Gastrocnemius medialis (tissue), 4 donors: ENCODE data around the gene TALDO1. TPM values are rescaled to one million over a fixed set of nuclear protein-coding genes. Genes with fewer than 3 reads are reported as not detected.

ENCODE experiments used
- ATAC-seq, 2 donors: fragments of 150-250 bp; one replicate each; pipeline ENCODE4 v1.9.1; 2016
- DNase-seq, 2 donors: peaks; one replicate each; pipeline ENCODE4 v3.0.0-alpha.2; 2019
- H3K27ac ChIP-seq, 4 donors: fragments of 200-600 bp; sonication (generic); 1 replicate in 1 of 4; 2 replicates in 3 of 4; pipeline ENCODE4 v1.5.1; 2016 to 2018; ENCODE audit warnings: mild to moderate bottlenecking in 2 of 4, moderate library complexity in 1 of 4
- H3K27me3 ChIP-seq, 3 donors: fragments of 200-600 bp; sonication (generic) in 2 of 3; 1 replicate in 1 of 3; 2 replicates in 2 of 3; pipeline versions ENCODE4 v1.5.1 to v1.6.0; 2016 to 2019; ENCODE audit warnings: mild to moderate bottlenecking in 1 of 3, moderate library complexity in 1 of 3
- H3K36me3 ChIP-seq, 2 donors: fragments of 200-600 bp; sonication (generic) in 1 of 2; one replicate each; pipeline ENCODE4 v1.5.1; 2017 to 2018
- H3K4me1 ChIP-seq, 2 donors: fragments of 200-600 bp; sonication (generic) in 1 of 2; one replicate each; pipeline ENCODE4 v1.5.1; 2016 to 2017; ENCODE audit warnings: mild to moderate bottlenecking in 2 of 2
- H3K4me3 ChIP-seq, 4 donors: fragments of 200-600 bp; sonication (generic) in 3 of 4; 1 replicate in 1 of 4; 2 replicates in 3 of 4; pipeline ENCODE4 v1.5.1; 2016 to 2019; ENCODE audit warnings: mild to moderate bottlenecking in 2 of 4
- H3K9me3 ChIP-seq, 3 donors: fragments of 200-600 bp; sonication (generic) in 2 of 3; 1 replicate in 1 of 3; 2 replicates in 2 of 3; pipeline ENCODE4 v1.5.1; 2016 to 2019
- CTCF ChIP-seq, 5 experiments: fragments of 450-650 bp in 3 of 5; fragments of 200-600 bp in 2 of 5; sonication (generic) in 2 of 5; IDR thresholded peaks in 4 of 5; conservative IDR thresholded peaks in 1 of 5; 1 replicate in 4 of 5; 2 replicates in 1 of 5; pipeline ENCODE4 v1.5.1; 2016 to 2019; ENCODE audit warnings: antibody characterized with exemption in 5 of 5, mild to moderate bottlenecking in 3 of 5, moderate library complexity in 3 of 5
- POLR2A ChIP-seq, 2 donors: fragments of 450-650 bp; IDR thresholded peaks; one replicate each; pipeline ENCODE4 v1.6.1; 2017; ENCODE audit warnings: antibody characterized with exemption in 2 of 2, mild to moderate bottlenecking in 2 of 2, moderate library complexity in 2 of 2
- in situ Hi-C, 4 donors: fragments of 200-750 bp; cut with MboI; loops; one replicate each; pipeline versions ENCODE4 v1.15.0 to v1.8.0; 2017; ENCODE audit warnings: low sequenced_read_pairs in 4 of 4
- intact Hi-C: fragments of 100-400 bp; cut with DNase I; formaldehyde crosslinking; loops from one replicate; pipeline ENCODE4 v1.15.1; 2023; ENCODE audit warnings: low total_unique reads
- total RNA-seq, 4 donors: library from RNA; depleted of rRNA; stranded (reverse); fragments of >200 nt; gene quantifications; one replicate each; pipeline versions ENCODE4 v1.1.0 to v1.2.3, GENCODE V29; 2016

The TALDO1 gene
- total RNA-seq, 4 donors from 2014 or later, result 98.6 to 167 (median 153) TPM

- Histone ChIP-seq H3K27ac (no peak overlapping the region), H3K27me3 (peaks cover 13 to 18% (median 15%) of the 10 kb centered on the region in 3 donors), H3K4me1 (no peaks in the 10 kb centered on the region), H3K4me3 (no peak overlapping the region), H3K9me3 (no peaks in the 10 kb centered on the region), H3K36me3 (no peaks in the 10 kb centered on the region)
- intact Hi-C loops (no loop called here), in situ Hi-C loops (loop anchor here in 3 of 4 donors (25.0 kb wide), 1 partner anchor 152 kb away; the partner anchor contains the start of genes LMNTD2 (in 3 of the 3) and RASSF7 (in 3 of the 3))
- DNase-seq (no peak), ATAC-seq (no peak)
- TF ChIP-seq CTCF (IDR thresholded peaks at IDR 0.05 in 4 of 5, conservative IDR thresholded peaks at IDR 0.05 in 1 of 5) (no peak), POLR2A (IDR thresholded peaks at IDR 0.05) (no peak)
Observed at GRCh38 chr11:714436-714835, 32.8 kb upstream of the TALDO1 start.

- no peak for DNase-seq
- H3K4me1 ChIP-seq, result peaks cover 4 to 12% of the 10 kb centered on the region in 2 donors
- TF ChIP-seq CTCF (IDR thresholded peaks at IDR 0.05 in 4 of 5, conservative IDR thresholded peaks at IDR 0.05 in 1 of 5), result no peak
- TF ChIP-seq POLR2A (IDR thresholded peaks at IDR 0.05), result no peak
- H3K27ac ChIP-seq, result no peak overlapping the region
- H3K4me3 ChIP-seq, result no peak overlapping the region
- no peaks in the 10 kb centered on the region for H3K36me3 ChIP-seq
- intact Hi-C loops, result no loop called here
- peaks cover 37 to 52% (median 50%) of the 10 kb centered on the region in 3 donors for H3K27me3 ChIP-seq
- no peaks in the 10 kb centered on the region for H3K9me3 ChIP-seq
- in situ Hi-C loops, result loop anchor here in 3 of 4 donors (25.0 kb wide), 1 partner anchor 157 kb away; the partner anchor contains the start of genes LMNTD2 (in 3 of the 3) and RASSF7 (in 3 of the 3)
- ATAC-seq, result no peak
Observed at GRCh38 chr11:719214-720016, 27.8 kb upstream of the TALDO1 start.

- H3K9me3 ChIP-seq, result no peaks in the 10 kb centered on the region
- no peak overlapping the region for H3K27ac ChIP-seq
- TF ChIP-seq POLR2A (IDR thresholded peaks at IDR 0.05) (no peak), CTCF (IDR thresholded peaks at IDR 0.05 in 4 of 5, conservative IDR thresholded peaks at IDR 0.05 in 1 of 5) (no peak)
- intact Hi-C loops, result no loop called here
- H3K36me3 ChIP-seq, result no peaks in the 10 kb centered on the region
- peak overlapping the region in 2 of 4 donors; percentile 14 to 51 for H3K4me3 ChIP-seq
- peaks cover 4 to 12% of the 10 kb centered on the region in 2 donors for H3K4me1 ChIP-seq
- DNase-seq, result no peak
- H3K27me3 ChIP-seq, result peaks cover 42 to 59% (median 57%) of the 10 kb centered on the region in 3 donors
- in situ Hi-C loops, result loop anchor here in 3 of 4 donors (25.0 kb wide), 1 partner anchor 158 kb away; the partner anchor contains the start of genes LMNTD2 (in 3 of the 3) and RASSF7 (in 3 of the 3)
- ATAC-seq, result no peak
Observed at GRCh38 chr11:720017-720641, 27.1 kb upstream of the TALDO1 start.

GRCh38 chr11:720642-721246 is 26.5 kb upstream of the TALDO1 start:
- DNase-seq, result no peak
- H3K27ac ChIP-seq, result no peak overlapping the region
- H3K36me3 ChIP-seq, result no peaks in the 10 kb centered on the region
- peak in 1 of 2 donors; percentile 79 for ATAC-seq
- no peaks in the 10 kb centered on the region for H3K9me3 ChIP-seq
- H3K27me3 ChIP-seq, result peaks cover 48 to 65% (median 63%) of the 10 kb centered on the region in 3 donors
- in situ Hi-C loops (loop anchor here in 3 of 4 donors (25.0 kb wide), 1 partner anchor 158 kb away; the partner anchor contains the start of genes LMNTD2 (in 3 of the 3) and RASSF7 (in 3 of the 3)), intact Hi-C loops (no loop called here)
- peaks cover 4 to 15% of the 10 kb centered on the region in 2 donors for H3K4me1 ChIP-seq
- peak overlapping the region in 2 of 4 donors; percentile 14 to 51 for H3K4me3 ChIP-seq
- TF ChIP-seq CTCF (IDR thresholded peaks at IDR 0.05 in 4 of 5, conservative IDR thresholded peaks at IDR 0.05 in 1 of 5), result no peak
- no peak for TF ChIP-seq POLR2A (IDR thresholded peaks at IDR 0.05)
